Rectal smooth muscle tissue (tissue), 1 donor: Measurements from ENCODE around the gene IWS1.
"Not testable (repeated sequence)": the region's sequence is repeated elsewhere in the genome, so short reads cannot be mapped to it uniquely, and the experiment has no call there.

ENCODE experiments used
- H3K27ac ChIP-seq: one replicate; pipeline ENCODE4 v1.7.0; 2013; ENCODE audit warnings: low read depth, low read length, inconsistent platforms
- H3K27me3 ChIP-seq: one replicate; pipeline ENCODE4 v1.7.0; 2013; ENCODE audit warnings: low read length; ENCODE audit not compliant: control insufficient read depth, insufficient read depth
- H3K36me3 ChIP-seq: one replicate; pipeline ENCODE4 v1.7.0; 2013; ENCODE audit warnings: low read length; ENCODE audit not compliant: control insufficient read depth, insufficient read depth
- H3K4me1 ChIP-seq: one replicate; pipeline ENCODE4 v1.7.0; 2013; ENCODE audit warnings: low read length; ENCODE audit not compliant: control insufficient read depth, insufficient read depth
- H3K4me3 ChIP-seq: one replicate; pipeline ENCODE4 v1.7.0; 2013; ENCODE audit warnings: low read length
- H3K9ac ChIP-seq: one replicate; pipeline ENCODE4 v1.7.0; 2013; ENCODE audit warnings: low read length

The IWS1 gene

DNA sequence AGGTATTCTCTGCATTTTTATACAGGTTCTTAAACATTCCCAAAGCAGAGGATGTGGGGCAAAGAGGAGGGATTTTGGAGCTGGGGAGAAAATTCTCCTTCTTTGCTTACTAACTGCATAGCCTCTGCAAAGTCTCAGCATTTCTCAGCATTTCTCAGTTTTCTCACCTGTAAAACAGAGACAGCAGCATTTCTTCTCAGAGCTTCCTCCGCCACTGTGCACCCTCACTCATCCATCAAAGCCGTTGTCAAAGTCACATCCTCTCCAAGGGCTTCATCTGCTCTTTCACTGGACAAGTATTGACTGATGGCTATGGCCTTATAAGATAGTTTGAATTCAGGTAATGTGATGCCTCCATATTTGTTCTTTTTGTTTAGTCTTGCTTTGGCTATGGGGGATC lies 26.6 kb upstream of the IWS1 start:
- H3K9ac ChIP-seq = no peak overlapping the region
- no peaks in the 10 kb centered on the region for H3K4me1 ChIP-seq
- no peak overlapping the region for H3K27ac ChIP-seq
- H3K27me3 ChIP-seq = no peaks in the 10 kb centered on the region
- H3K4me3 ChIP-seq = no peak overlapping the region
- H3K36me3 ChIP-seq = no peaks in the 10 kb centered on the region

DNA sequence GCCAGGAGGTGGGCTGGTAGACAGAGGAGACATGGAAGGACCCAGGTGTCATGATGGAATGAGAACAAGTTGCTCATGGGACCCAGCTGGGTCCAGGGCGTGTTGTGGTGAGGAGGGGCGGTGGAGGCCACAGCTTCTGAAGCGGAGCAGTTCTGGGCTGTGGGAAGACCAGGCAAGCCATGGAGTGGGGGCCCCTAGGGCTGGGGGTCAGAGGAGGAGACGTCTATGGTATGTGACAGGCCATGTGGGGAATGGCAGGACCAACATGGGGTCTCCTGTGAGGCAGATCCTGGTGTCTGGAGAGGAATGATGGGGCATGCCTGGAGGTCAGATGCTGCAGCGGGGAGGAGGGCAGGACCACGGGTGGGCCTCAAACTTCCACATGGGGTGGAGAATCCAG lies 26.0 kb upstream of the IWS1 start:
- no peaks in the 10 kb centered on the region for H3K4me1 ChIP-seq
- H3K4me3 ChIP-seq = no peak overlapping the region
- no peaks in the 10 kb centered on the region for H3K27me3 ChIP-seq
- H3K27ac ChIP-seq = no peak overlapping the region
- H3K9ac ChIP-seq = no peak overlapping the region
- H3K36me3 ChIP-seq = no peaks in the 10 kb centered on the region

DNA sequence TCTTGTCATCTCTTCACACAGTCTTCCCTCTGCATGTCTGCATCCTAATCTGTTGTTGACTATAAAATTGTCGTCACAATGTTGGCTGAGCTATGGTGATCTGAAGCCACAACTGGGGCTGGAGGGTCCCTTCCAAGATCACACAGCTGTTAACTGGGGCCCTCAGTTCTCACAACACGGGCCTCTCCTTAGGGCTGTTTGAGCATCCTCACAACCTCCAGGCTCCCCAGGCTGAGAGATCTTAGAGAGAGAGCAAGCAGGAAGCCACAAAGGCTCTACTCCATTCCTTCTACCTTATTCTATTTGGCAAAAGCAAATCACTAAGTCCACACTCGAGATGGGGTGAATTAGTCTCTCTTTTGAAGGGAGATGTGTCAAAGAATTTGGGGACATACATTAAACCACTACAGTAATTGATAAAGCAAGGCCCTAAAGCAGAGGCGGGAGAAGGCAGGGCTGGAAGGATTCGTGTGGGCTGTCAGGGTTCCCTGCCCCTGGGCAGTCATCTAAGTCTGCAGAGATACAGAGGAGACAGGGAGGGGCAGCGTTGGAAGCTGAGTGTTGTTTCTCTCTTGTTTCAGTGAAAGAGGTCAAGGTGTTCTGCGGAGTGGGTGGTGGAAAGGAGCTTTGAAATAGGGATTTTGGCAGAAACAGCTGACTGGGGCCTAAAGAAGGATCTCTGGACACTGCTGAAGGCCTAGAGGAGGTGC lies 25.1 kb upstream of the IWS1 start:
- H3K27me3 ChIP-seq = no peaks in the 10 kb centered on the region
- H3K4me1 ChIP-seq = no peaks in the 10 kb centered on the region
- no peak overlapping the region for H3K4me3 ChIP-seq
- no peak overlapping the region for H3K9ac ChIP-seq
- no peak overlapping the region for H3K27ac ChIP-seq
- no peaks in the 10 kb centered on the region for H3K36me3 ChIP-seq

DNA sequence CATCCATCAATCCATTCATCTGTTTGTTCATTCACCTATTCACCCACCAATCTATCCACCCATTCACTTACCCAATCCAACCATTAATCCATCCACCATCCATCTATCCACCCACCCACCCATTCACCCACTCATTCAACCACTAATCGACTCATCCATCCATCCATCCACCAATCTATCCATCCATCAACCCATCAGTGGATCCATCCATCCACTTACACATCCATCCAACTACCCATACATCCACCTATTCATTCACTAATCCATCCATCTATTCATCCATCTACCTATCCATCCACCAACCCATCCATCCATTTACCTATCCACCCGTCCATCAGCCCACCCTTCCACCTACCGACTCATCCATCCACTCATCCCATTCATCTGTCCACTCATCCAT lies 20.5 kb upstream of the IWS1 start:
- Histone ChIP-seq H3K27ac (no peak overlapping the region), H3K27me3 (no peaks in the 10 kb centered on the region), H3K4me1 (no peaks in the 10 kb centered on the region), H3K9ac (no peak overlapping the region), H3K4me3 (no peak overlapping the region), H3K36me3 (no peaks in the 10 kb centered on the region)

- H3K4me1 ChIP-seq = no peaks in the 10 kb centered on the region
Observed at GRCh38 chr2:127545796-127546195, 19.5 kb upstream of the IWS1 start.

DNA sequence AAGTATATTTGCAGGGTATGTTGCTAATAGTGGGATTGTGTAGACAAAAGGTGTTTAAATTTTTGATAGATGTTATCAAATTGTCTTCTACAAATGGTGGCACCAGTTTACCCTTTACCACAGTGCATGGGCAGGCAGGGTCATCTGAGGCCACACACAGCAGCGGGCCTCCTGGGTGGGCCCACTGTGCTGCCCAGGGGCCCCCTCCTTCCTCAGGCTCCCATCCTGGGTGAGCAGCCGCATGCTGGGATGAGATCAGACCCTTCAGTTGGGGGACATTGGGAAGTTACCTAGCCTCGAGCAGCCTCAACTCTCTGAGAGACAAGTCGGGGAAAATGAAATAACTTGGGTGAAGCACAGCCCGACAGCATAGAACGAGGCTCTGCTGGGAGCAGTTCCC lies 18.9 kb upstream of the IWS1 start:
- Histone ChIP-seq H3K4me1 (no peaks in the 10 kb centered on the region), H3K27me3 (no peaks in the 10 kb centered on the region), H3K36me3 (no peaks in the 10 kb centered on the region), H3K4me3 (no peak overlapping the region), H3K27ac (no peak overlapping the region), H3K9ac (no peak overlapping the region)

More at GRCh38 chr2:127545796-127546195, 19.5 kb upstream of the IWS1 start:
- Histone ChIP-seq H3K9ac (no peak overlapping the region), H3K27ac (no peak overlapping the region), H3K27me3 (no peaks in the 10 kb centered on the region), H3K36me3 (no peaks in the 10 kb centered on the region), H3K4me3 (no peak overlapping the region)

DNA sequence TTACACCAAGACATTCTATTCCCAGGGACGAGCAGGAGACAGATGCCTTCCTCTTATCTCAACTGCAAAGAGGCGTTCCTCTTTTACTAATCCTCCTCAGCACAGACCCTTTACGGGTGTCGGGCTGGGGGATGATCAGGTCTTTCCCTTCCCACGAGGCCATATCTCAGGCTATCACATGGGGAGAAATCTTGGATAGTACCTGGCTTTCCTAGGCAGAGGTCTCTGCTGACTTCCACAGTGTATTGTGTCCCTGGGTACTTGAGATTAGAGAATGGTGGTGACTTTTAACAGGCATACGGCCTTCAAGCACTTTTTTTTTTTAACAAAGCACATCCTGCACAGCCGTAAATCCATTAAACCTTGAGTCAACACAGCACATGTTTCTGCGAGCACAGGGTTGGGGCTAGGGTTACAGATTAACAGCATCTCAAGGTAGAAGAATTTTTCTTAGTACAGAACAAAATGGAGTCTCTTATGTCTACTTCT lies 16.8 kb upstream of the IWS1 start:
- not testable (repeated sequence) for H3K4me3 ChIP-seq, H3K36me3 ChIP-seq, H3K9ac ChIP-seq

GRCh38 chr2:127542231-127542630 lies 15.9 kb upstream of the IWS1 start:
- Histone ChIP-seq H3K4me3 (no peak overlapping the region), H3K27me3 (no peaks in the 10 kb centered on the region), H3K9ac (no peak overlapping the region), H3K36me3 (no peaks in the 10 kb centered on the region), H3K4me1 (no peaks in the 10 kb centered on the region), H3K27ac (no peak overlapping the region)

More for the DNA sequence above, 16.8 kb upstream of the IWS1 start:
- H3K27me3 ChIP-seq, H3K4me1 ChIP-seq, H3K27ac ChIP-seq: not testable (repeated sequence)

- Histone ChIP-seq H3K9ac (no peak overlapping the region), H3K4me3 (no peak overlapping the region), H3K4me1 (no peaks in the 10 kb centered on the region), H3K27ac (no peak overlapping the region), H3K36me3 (no peaks in the 10 kb centered on the region), H3K27me3 (no peaks in the 10 kb centered on the region)
Observed at GRCh38 chr2:127541809-127542208, 15.5 kb upstream of the IWS1 start.

DNA sequence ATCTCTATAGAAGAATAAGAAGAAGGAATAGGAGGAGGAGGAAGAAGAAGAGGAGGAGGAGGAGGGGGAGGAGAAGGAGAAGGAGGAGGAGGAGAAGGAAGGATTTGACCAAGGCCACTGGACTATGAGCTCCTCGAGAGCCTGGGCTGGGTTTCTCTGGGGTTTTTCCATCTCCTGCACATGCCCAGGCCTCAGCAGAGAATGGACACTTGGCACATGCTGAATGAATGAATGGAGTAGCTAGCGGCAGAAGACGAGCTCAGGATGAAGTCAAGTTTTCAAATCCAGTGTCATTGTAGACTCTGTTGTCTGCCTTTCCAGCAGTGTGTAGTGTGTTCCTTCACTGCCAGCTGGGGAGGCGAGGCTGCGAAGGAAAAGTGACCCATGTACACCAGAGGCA lies 11.4 kb upstream of the IWS1 start:
- no peaks in the 10 kb centered on the region for H3K4me1 ChIP-seq
- H3K36me3 ChIP-seq = no peaks in the 10 kb centered on the region
- no peaks in the 10 kb centered on the region for H3K27me3 ChIP-seq
- no peak overlapping the region for H3K4me3 ChIP-seq
- H3K27ac ChIP-seq = no peak overlapping the region
- no peak overlapping the region for H3K9ac ChIP-seq

GRCh38 chr2:127536707-127537541 lies 10.6 kb upstream of the IWS1 start:
- no peaks in the 10 kb centered on the region for H3K36me3 ChIP-seq

GRCh38 chr2:127535918-127536317 lies 9.6 kb upstream of the IWS1 start:
- Histone ChIP-seq H3K27ac (no peak overlapping the region), H3K9ac (peak overlapping the region; percentile 47), H3K4me1 (no peaks in the 10 kb centered on the region), H3K36me3 (no peaks in the 10 kb centered on the region), H3K27me3 (no peaks in the 10 kb centered on the region), H3K4me3 (peak overlapping the region; percentile 67)

More at GRCh38 chr2:127536707-127537541, 10.6 kb upstream of the IWS1 start:
- no peaks in the 10 kb centered on the region for H3K4me1 ChIP-seq
- H3K4me3 ChIP-seq = peak overlapping the region; percentile 67
- no peak overlapping the region for H3K27ac ChIP-seq
- no peaks in the 10 kb centered on the region for H3K27me3 ChIP-seq
- H3K9ac ChIP-seq = no peak overlapping the region
